Measurements from ENCODE around the gene DDX39A.

The DDX39A gene

DNA sequence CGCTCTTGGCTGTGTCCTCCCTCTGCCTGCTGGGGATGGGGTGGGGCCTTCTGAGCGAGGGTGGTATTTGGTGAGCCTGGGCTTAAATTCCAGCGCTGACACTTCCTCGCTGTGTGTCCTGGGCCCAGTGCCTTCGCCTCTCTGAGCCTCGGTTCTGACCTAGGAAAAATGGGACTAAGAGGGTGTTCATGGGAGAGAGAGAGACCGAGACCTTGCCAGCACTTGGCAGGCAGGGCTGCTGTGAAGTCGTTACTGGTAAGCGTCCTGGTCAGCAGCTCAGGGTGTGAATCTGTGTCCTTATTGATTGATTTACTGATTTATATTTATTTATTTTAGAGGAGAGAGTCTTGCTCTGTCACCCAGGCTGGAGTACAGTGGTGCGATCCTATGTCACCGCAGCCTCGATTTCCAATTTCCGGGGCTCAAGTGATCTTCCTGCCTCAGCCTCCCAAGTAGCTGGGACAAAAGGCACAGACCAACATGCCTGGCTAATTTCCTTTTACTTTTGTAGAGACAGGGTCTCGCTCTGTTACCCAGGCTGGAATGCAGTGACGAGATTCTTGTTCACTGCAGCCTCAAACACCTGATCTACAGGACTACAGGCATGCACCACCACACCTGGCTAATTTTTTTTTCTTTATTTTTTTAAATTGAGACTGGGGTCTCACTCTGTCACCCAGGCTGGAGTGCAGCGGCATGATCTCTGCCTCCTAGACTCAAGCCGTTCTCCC lies 16.3 kb upstream of the DDX39A start:
- ChIA-PET CTCF (interaction anchor here (0.7 kb wide), 1 partner anchor 73 kb away, joined by 3 read pairs; no protein-coding TSS in a partner anchor), POLR2A (interaction anchor here (1.6 kb wide), 1 partner anchor 299 kb away, joined by 4 read pairs; the partner anchor contains the start of gene ASF1B)
- TF ChIP-seq PKNOX1 (IDR thresholded peaks at IDR 0.05) (no peak), TARDBP (IDR thresholded peaks at IDR 0.05) (no peak), CTBP1 (IDR thresholded peaks at IDR 0.05; ENCODE audit: borderline replicate concordance) (no peak), SUZ12 (IDR thresholded peaks at IDR 0.05) (no peak), FOXA1 (IDR thresholded peaks at IDR 0.05) (no peak), FOXK2 (IDR thresholded peaks at IDR 0.05) (no peak), L3MBTL2 (conservative IDR thresholded peaks at IDR 0.05) (no peak)
- no peak for DNase-seq (ENCODE audit: extremely low spot score)

GRCh38 chr19:14434543-14435319 lies 15.6 kb upstream of the DDX39A start:
- no peak for DNase-seq (ENCODE audit: extremely low spot score)
- ChIA-PET CTCF (no interaction called here), POLR2A (interaction anchor here (1.6 kb wide), 1 partner anchor 299 kb away, joined by 4 read pairs; the partner anchor contains the start of gene ASF1B)
- no peak for TF ChIP-seq SP1 (IDR thresholded peaks at IDR 0.05)

GRCh38 chr19:14433554-14434501 lies 14.7 kb upstream of the DDX39A start:
- ChIA-PET POLR2A (interaction anchor here (1.0 kb wide), 1 partner anchor 14 kb away, joined by 4 read pairs; the partner anchor contains the start of gene DDX39A), CTCF (no interaction called here)
- TF ChIP-seq FOXM1 (IDR thresholded peaks at IDR 0.05; ENCODE audit: borderline replicate concordance) (0 out of 2 replicates have a peak, but pooled peaks have one; percentile 16), L3MBTL2 (conservative IDR thresholded peaks at IDR 0.05) (no peak)
- DNase-seq (ENCODE audit: extremely low spot score), result no peak

DNA sequence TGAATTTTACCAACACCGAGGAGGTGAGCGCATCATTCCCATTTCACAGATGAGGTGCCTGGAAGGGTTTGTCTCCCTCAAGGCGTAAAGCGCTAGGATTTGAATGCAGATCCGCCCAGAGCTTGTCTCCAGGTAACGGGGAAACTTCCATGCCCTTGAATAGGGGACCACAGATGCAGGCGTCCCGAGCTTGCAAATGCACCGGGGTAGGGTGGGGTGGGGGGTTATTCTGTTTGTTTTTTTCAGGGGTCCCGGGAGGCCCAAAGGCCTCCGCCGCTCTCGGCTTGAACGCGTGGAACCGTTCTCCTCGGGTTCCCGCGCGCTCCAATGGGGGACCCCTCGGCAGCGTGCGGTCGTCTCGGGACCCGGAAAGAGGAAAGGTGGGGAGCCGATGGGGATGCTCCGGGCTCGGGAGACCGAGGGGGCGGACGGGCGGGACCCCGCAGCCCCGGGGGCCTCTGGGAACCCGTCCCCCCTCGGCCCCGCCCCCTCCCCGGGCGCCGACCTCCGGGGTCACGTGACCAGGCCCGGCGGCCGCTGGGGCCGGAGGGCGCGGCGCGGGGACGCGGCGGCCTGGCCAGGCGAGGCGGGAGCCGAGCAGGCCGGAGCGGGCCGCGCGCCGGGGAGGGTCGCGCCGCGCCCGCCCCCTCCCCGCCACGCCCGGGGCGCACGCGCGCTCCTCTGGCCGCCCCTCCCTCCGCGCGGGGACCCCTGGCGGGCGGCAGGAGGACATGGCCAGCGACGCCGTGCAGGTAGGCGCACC lies 13.8 kb upstream of the DDX39A start, which contains the start of gene PKN1:
Gene PKN1 (plus strand): TSS at position 516 of the 763 bp plus-strand sequence. CDS start 216 bp downstream, at position 732.
- peak; percentile 82 for DNase-seq (ENCODE audit: extremely low spot score)
- TF ChIP-seq FOXM1 (IDR thresholded peaks at IDR 0.05; ENCODE audit: borderline replicate concordance) (no peak), L3MBTL2 (conservative IDR thresholded peaks at IDR 0.05) (peak; percentile 57; the same call in 1 of the 2 replicates)
- POLR2A ChIA-PET, result interaction anchor here (1.0 to 1.7 kb wide), 2 partner anchors 13 to 48 kb away, joined by 4 read pairs; partner anchors contain the start of gene DDX39A
- CTCF ChIA-PET, result interaction anchor here (0.9 to 1.5 kb wide), 2 partner anchors 10 to 47 kb away, joined by 3 to 7 read pairs; no protein-coding TSS in a partner anchor

GRCh38 chr19:14430712-14431111 lies 11.6 kb upstream of the DDX39A start:
- TF ChIP-seq HDGF (IDR thresholded peaks at IDR 0.05; ENCODE audit: borderline replicate concordance), result no peak
- TF ChIP-seq L3MBTL2 (conservative IDR thresholded peaks at IDR 0.05), result no peak
- no peak for TF ChIP-seq ZNF384 (IDR thresholded peaks at IDR 0.05)
- no peak for TF ChIP-seq LEF1 (IDR thresholded peaks at IDR 0.05; ENCODE audit: borderline replicate concordance)
- no peak for TF ChIP-seq FOXA1 (IDR thresholded peaks at IDR 0.05)
- TF ChIP-seq NFRKB (IDR thresholded peaks at IDR 0.05), result no peak
- no peak for TF ChIP-seq SP1 (IDR thresholded peaks at IDR 0.05)
- no peak for TF ChIP-seq PKNOX1 (IDR thresholded peaks at IDR 0.05)
- no peak for TF ChIP-seq FOXM1 (IDR thresholded peaks at IDR 0.05; ENCODE audit: borderline replicate concordance)
- no peak for TF ChIP-seq BHLHE40 (IDR thresholded peaks at IDR 0.05; ENCODE audit: borderline replicate concordance)
- no peak for TF ChIP-seq TARDBP (IDR thresholded peaks at IDR 0.05)
- TF ChIP-seq ELF4 (IDR thresholded peaks at IDR 0.05), result no peak
- TF ChIP-seq CTBP1 (IDR thresholded peaks at IDR 0.05; ENCODE audit: borderline replicate concordance), result no peak
- ChIA-PET POLR2A (no interaction called here), CTCF (no interaction called here)
- no peak for DNase-seq (ENCODE audit: extremely low spot score)

GRCh38 chr19:14428882-14429416 lies 9.8 kb upstream of the DDX39A start:
- ChIA-PET CTCF (interaction anchor here (1.4 kb wide), 1 partner anchor 51 kb away, joined by 3 read pairs; no protein-coding TSS in a partner anchor), POLR2A (interaction anchor here (0.9 to 1.2 kb wide), 3 partner anchors 9 to 67 kb away, joined by 3 to 4 read pairs (median 4); partner anchors contain the start of genes DDX39A and GIPC1)
- no peak for DNase-seq (ENCODE audit: extremely low spot score)
- TF ChIP-seq TARDBP (IDR thresholded peaks at IDR 0.05) (no peak), FOXA1 (IDR thresholded peaks at IDR 0.05) (no peak), HDGF (IDR thresholded peaks at IDR 0.05; ENCODE audit: borderline replicate concordance) (no peak), CTBP1 (IDR thresholded peaks at IDR 0.05; ENCODE audit: borderline replicate concordance) (no peak), ZNF384 (IDR thresholded peaks at IDR 0.05) (no peak), PKNOX1 (IDR thresholded peaks at IDR 0.05) (no peak), L3MBTL2 (conservative IDR thresholded peaks at IDR 0.05) (no peak), FOXK2 (IDR thresholded peaks at IDR 0.05) (no peak), SUZ12 (IDR thresholded peaks at IDR 0.05) (no peak)

All from HEK293T (cell line).